Raji (cell line): ENCODE data around the gene MCRIP2.
A peak's percentile ranks its signal among the peaks of the same experiment; 100 is the strongest.

Source experiments
- POLR2A ChIP-seq: IDR thresholded peaks from 2 replicates; pipeline ENCODE4 v1.6.1; 2011; ENCODE audit warnings: low read depth, low read length, control low read depth; ENCODE audit not compliant: insufficient read depth

MCRIP2 gene

GRCh38 chr16:625977-626765 is 15.5 kb upstream of the MCRIP2 start:
- no peak for TF ChIP-seq POLR2A

GRCh38 chr16:626787-627453 is 14.7 kb upstream of the MCRIP2 start:
- no peak for TF ChIP-seq POLR2A

GRCh38 chr16:627454-628239 is 14.0 kb upstream of the MCRIP2 start:
- TF ChIP-seq POLR2A = no peak

- no peak for TF ChIP-seq POLR2A
Observed at GRCh38 chr16:628321-629061, 13.1 kb upstream of the MCRIP2 start.

GRCh38 chr16:629185-629832 is 12.3 kb upstream of the MCRIP2 start:
- no peak for TF ChIP-seq POLR2A

GRCh38 chr16:629833-630248 is 11.8 kb upstream of the MCRIP2 start:
- no peak for TF ChIP-seq POLR2A

- TF ChIP-seq POLR2A = 0 out of 2 replicates have a peak, but pooled peaks have one; percentile 26
Observed at GRCh38 chr16:630249-630814, 11.3 kb upstream of the MCRIP2 start.

- no peak for TF ChIP-seq POLR2A
Observed at GRCh38 chr16:630815-631405, 10.7 kb upstream of the MCRIP2 start, which contains the start of gene WFIKKN1. Gene WFIKKN1, plus strand, starts transcription at chr16:630985. Its CDS starts 269 bp downstream, at chr16:631254.

GRCh38 chr16:631808-632358 is 9.7 kb upstream of the MCRIP2 start:
- no peak for TF ChIP-seq POLR2A

- TF ChIP-seq POLR2A = 0 out of 2 replicates have a peak, but pooled peaks have one; percentile 11
Observed at GRCh38 chr16:632486-633335, 8.9 kb upstream of the MCRIP2 start.

- no peak for TF ChIP-seq POLR2A
Observed at GRCh38 chr16:633336-634050, 8.1 kb upstream of the MCRIP2 start.
